SK-N-SH treated with all-trans-retinoic acid at 6 μM for 48 hours (cell line): ENCODE measurements around the gene TTC29.

Source experiments
- ARNTL ChIP-seq: fragments of 450-650 bp; formaldehyde crosslinking; IDR thresholded peaks from 2 replicates; pipeline ENCODE4 v1.5.0; 2020; ENCODE audit warnings: low read depth, mild to moderate bottlenecking, moderate library complexity, borderline replicate concordance
- BACH2 ChIP-seq: fragments of 250-450 bp; sonication (Bioruptor Pico); IDR thresholded peaks from 2 replicates; pipeline ENCODE4 v1.9.0; 2021; ENCODE audit warnings: mild to moderate bottlenecking, borderline replicate concordance
- CSDC2 ChIP-seq: fragments of 250-450 bp; sonication (Bioruptor Pico); IDR thresholded peaks from 2 replicates; pipeline ENCODE4 v1.5.0; 2020; ENCODE audit warnings: mild to moderate bottlenecking, moderate library complexity
- GLIS3 ChIP-seq: fragments of 250-450 bp; sonication (Bioruptor Pico); IDR thresholded peaks from 2 replicates; pipeline ENCODE4 v1.5.0; 2020; ENCODE audit warnings: mild to moderate bottlenecking, moderate library complexity
- TOX ChIP-seq: fragments of 250-450 bp; sonication (Bioruptor Pico); IDR thresholded peaks from 2 replicates; pipeline ENCODE4 v1.8.0; 2021; ENCODE audit warnings: mild to moderate bottlenecking, moderate library complexity, borderline replicate concordance
- ZFP30 ChIP-seq: fragments of 450-650 bp; formaldehyde crosslinking; IDR thresholded peaks from 2 replicates; pipeline ENCODE4 v1.5.0; 2022; ENCODE audit warnings: mild to moderate bottlenecking, moderate library complexity
- ZNF70 ChIP-seq: fragments of 450-650 bp; formaldehyde crosslinking; IDR thresholded peaks from 2 replicates; pipeline ENCODE4 v1.5.0; 2020; ENCODE audit warnings: mild to moderate bottlenecking, moderate library complexity
- ZNF8 ChIP-seq: fragments of 450-650 bp; formaldehyde crosslinking; IDR thresholded peaks from 2 replicates; pipeline ENCODE4 v1.5.0; 2020; ENCODE audit warnings: mild to moderate bottlenecking, moderate library complexity
- TF ChIP-seq, protein P1 (sequence below): fragments of 250-450 bp; sonication (Bioruptor Pico); IDR thresholded peaks from 2 replicates; pipeline ENCODE4 v1.8.0; 2020; ENCODE audit warnings: mild to moderate bottlenecking, moderate library complexity, borderline replicate concordance

GRCh38 chr4:146890301-146890700 is 55.4 kb downstream of the TTC29 start:
- no peak for TF ChIP-seq TOX
- TF ChIP-seq, protein P1, sequence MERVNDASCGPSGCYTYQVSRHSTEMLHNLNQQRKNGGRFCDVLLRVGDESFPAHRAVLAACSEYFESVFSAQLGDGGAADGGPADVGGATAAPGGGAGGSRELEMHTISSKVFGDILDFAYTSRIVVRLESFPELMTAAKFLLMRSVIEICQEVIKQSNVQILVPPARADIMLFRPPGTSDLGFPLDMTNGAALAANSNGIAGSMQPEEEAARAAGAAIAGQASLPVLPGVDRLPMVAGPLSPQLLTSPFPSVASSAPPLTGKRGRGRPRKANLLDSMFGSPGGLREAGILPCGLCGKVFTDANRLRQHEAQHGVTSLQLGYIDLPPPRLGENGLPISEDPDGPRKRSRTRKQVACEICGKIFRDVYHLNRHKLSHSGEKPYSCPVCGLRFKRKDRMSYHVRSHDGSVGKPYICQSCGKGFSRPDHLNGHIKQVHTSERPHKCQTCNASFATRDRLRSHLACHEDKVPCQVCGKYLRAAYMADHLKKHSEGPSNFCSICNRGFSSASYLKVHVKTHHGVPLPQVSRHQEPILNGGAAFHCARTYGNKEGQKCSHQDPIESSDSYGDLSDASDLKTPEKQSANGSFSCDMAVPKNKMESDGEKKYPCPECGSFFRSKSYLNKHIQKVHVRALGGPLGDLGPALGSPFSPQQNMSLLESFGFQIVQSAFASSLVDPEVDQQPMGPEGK (CRISPR knock-in tag): no peak
- no peak for TF ChIP-seq ZNF70 (CRISPR knock-in tag)
- TF ChIP-seq GLIS3 (CRISPR knock-in tag): no peak
- no peak for TF ChIP-seq BACH2 (CRISPR knock-in tag)
- TF ChIP-seq CSDC2 (CRISPR knock-in tag): no peak
- no peak for TF ChIP-seq ARNTL (CRISPR knock-in tag)
- TF ChIP-seq ZFP30 (CRISPR knock-in tag): no peak
- TF ChIP-seq ZNF8: no peak
